Prostate gland (tissue), 2 donors: ENCODE data around the gene MRPL54. TPM values are rescaled to one million over a fixed set of nuclear protein-coding genes. Genes with fewer than 3 reads are reported as not detected.

Experiments used
- DNase-seq: peaks from one replicate; pipeline ENCODE4 v3.0.0-alpha.2; 2019; ENCODE audit warnings: low spot score
- H3K27ac ChIP-seq, 2 donors: fragments of 200-600 bp; sonication (generic); 2 replicates each; pipeline ENCODE4 v1.5.1; 2017 to 2019
- H3K27me3 ChIP-seq: fragments of 200-600 bp; sonication (generic); replicated peaks from 2 replicates; pipeline ENCODE4 v1.5.1; 2019; ENCODE audit not compliant: insufficient read depth
- H3K36me3 ChIP-seq, 2 donors: fragments of 200-600 bp; sonication (generic); 1 replicate in 1 of 2; 2 replicates in 1 of 2; pipeline versions ENCODE4 v1.5.1 to v1.8.1; 2017 to 2019
- H3K4me1 ChIP-seq: fragments of 200-600 bp; sonication (generic); replicated peaks from 2 replicates; pipeline ENCODE4 v1.5.1; 2019
- H3K4me3 ChIP-seq, 2 donors: fragments of 200-600 bp; sonication (generic); 2 replicates each; pipeline ENCODE4 v1.5.1; 2017 to 2019
- H3K9me3 ChIP-seq: fragments of 200-600 bp; sonication (generic); 2 replicates; pipeline ENCODE4 v1.5.1; 2017
- CTCF ChIP-seq, 4 experiments: fragments of 200-600 bp in 2 of 4; fragments of 450-650 bp in 2 of 4; sonication (generic) in 2 of 4; IDR thresholded peaks; 1 replicate in 3 of 4; 2 replicates in 1 of 4; pipeline ENCODE4 v1.5.1; 2016 to 2019; ENCODE audit warnings: antibody characterized with exemption in 4 of 4, mild to moderate bottlenecking in 2 of 4, moderate library complexity in 2 of 4
- POLR2A ChIP-seq: fragments of 450-650 bp; IDR thresholded peaks from one replicate; pipeline ENCODE4 v1.6.1; 2016; ENCODE audit warnings: antibody characterized with exemption, mild to moderate bottlenecking
- POLR2AphosphoS5 ChIP-seq: sonication (generic); formaldehyde crosslinking; IDR thresholded peaks from one replicate; pipeline ENCODE4 v1.6.1; 2017; ENCODE audit warnings: antibody characterized with exemption
- WGBS: methylation state at CpG from one replicate; pipeline ENCODE4 v1.1.5; 2018; 5-methylcytosine and 5-hydroxymethylcytosine counted together
- intact Hi-C: fragments of 100-400 bp; cut with DNase I; formaldehyde crosslinking; loops from one replicate; pipeline ENCODE4 v1.14.2; 2022
- total RNA-seq, 2 donors: library from RNA; depleted of rRNA; stranded (reverse); fragments of >200 nt; gene quantifications; one replicate each; pipeline ENCODE4 v1.1.0, GENCODE V29; 2016

The MRPL54 gene
- total RNA-seq, 2 donors from 2014 or later: 69.7 to 105 TPM

- DNase-seq: no peak
- H3K36me3 ChIP-seq: peaks cover 0 to 3% of the 10 kb centered on the region in 2 donors
- TF ChIP-seq POLR2AphosphoS5 (no peak), POLR2A (no peak), CTCF (IDR thresholded peaks at IDR 0.05) (no peak)
- WGBS: 39% methylated on average over 18 of the region's 23 CpGs
- H3K9me3 ChIP-seq: no peaks in the 10 kb centered on the region
- intact Hi-C loops: no loop called here
- H3K27me3 ChIP-seq: no peaks in the 10 kb centered on the region
- no peak within 1 kb of the TSS for H3K27ac ChIP-seq
- H3K4me1 ChIP-seq: no peaks in the 10 kb centered on the region
- no peak within 1 kb of the TSS for H3K4me3 ChIP-seq
Measured at GRCh38 chr19:3771906-3772455, 9.5 kb downstream of the MRPL54 start, which contains the start of gene RAX2. TSS of gene RAX2 (minus strand) at chr19:3772228. CDS start at chr19:3771742, 486 bp downstream.

GRCh38 chr19:3773814-3774515, 11.5 kb downstream of the MRPL54 start:
- Histone ChIP-seq H3K36me3 (no peaks in the 10 kb centered on the region), H3K9me3 (no peaks in the 10 kb centered on the region), H3K27me3 (no peaks in the 10 kb centered on the region), H3K27ac (no peak overlapping the region), H3K4me3 (no peak overlapping the region), H3K4me1 (no peaks in the 10 kb centered on the region)
- DNase-seq: no peak
- intact Hi-C loops: no loop called here
- TF ChIP-seq CTCF (IDR thresholded peaks at IDR 0.05) (no peak), POLR2AphosphoS5 (no peak), POLR2A (no peak)
- WGBS: 83% methylated on average over 12 of the region's 12 CpGs

DNA sequence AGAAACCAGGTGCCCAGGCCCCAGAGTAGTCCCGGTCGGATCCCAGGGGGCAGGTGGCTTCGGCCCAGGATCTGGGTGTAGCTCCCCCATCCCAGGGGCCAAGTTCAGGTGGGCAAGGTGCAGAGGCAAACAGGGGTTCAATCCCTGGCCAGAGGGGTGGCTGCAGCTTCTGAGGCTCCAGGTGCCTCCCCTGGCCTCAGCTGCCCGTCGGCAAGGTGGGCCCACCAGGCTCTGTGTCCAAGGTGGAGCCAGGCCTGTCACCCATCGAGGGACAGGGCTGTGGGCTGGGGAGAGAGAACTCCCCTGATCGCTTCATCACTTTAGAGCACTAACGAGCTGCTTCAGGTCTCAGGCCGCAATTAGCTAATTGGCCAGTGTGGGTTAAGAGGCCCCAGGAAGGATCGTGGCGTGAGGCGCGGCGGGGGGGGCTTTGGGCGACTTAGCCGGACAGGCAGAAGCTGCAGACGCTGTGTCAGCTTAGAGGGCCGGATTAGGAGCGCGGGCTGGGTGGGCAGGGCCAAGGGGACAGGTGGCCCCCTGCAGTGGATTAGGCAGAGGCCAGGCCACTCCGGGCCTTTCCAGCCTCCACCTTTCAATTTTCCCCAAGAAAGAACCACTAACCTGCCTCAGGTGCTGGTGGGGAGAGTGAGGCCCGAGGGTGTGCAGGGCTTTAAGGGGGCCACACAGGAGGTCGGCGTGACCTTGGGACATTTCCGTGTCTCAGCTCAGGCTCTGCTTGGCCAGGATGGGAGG, 12.3 kb downstream of the MRPL54 start:
- no peak for DNase-seq
- Histone ChIP-seq H3K27me3 (no peaks in the 10 kb centered on the region), H3K36me3 (no peaks in the 10 kb centered on the region), H3K27ac (no peak overlapping the region), H3K4me1 (no peaks in the 10 kb centered on the region), H3K4me3 (no peak overlapping the region), H3K9me3 (no peaks in the 10 kb centered on the region)
- intact Hi-C loops: no loop called here
- TF ChIP-seq CTCF (IDR thresholded peaks at IDR 0.05): no peak
- no peak for TF ChIP-seq POLR2AphosphoS5
- TF ChIP-seq POLR2A: no peak
- WGBS: 56% methylated on average over 25 of the region's 25 CpGs

DNA sequence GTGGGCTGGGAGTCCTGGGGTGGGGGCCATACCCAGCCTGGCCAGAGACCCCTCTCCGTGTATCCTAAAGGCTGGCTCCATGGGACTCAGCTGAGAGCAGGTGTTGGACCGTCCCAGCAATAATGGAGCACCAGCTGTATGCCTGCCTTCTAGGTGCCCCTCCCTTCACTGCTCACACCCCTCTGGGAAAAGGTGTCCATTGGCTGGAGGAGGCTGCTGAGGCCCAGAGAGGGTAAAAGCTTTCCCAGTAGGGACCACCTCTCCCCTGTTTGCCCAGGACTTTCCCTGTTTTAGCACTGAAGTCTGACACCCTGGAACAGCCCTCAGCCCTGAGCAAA, 12.9 kb downstream of the MRPL54 start:
- Histone ChIP-seq H3K4me1 (no peaks in the 10 kb centered on the region), H3K27ac (no peak overlapping the region), H3K4me3 (no peak overlapping the region), H3K9me3 (no peaks in the 10 kb centered on the region), H3K36me3 (no peaks in the 10 kb centered on the region), H3K27me3 (no peaks in the 10 kb centered on the region)
- intact Hi-C loops: no loop called here
- no peak for DNase-seq
- TF ChIP-seq POLR2AphosphoS5 (no peak), CTCF (IDR thresholded peaks at IDR 0.05) (no peak), POLR2A (no peak)
- WGBS: 85% methylated on average over 2 of the region's 2 CpGs
